ENCODE measurements around the gene TRRAP. TPM values are rescaled to one million over a fixed set of nuclear protein-coding genes. Genes with fewer than 3 reads are reported as not detected.

TRRAP gene
- total and polyA plus RNA-seq, 2 of the 8 experiments (the other 6 are each of a cell fraction or from before 2014, with no cell fraction given), result 21.7 to 48.6 TPM

DNA sequence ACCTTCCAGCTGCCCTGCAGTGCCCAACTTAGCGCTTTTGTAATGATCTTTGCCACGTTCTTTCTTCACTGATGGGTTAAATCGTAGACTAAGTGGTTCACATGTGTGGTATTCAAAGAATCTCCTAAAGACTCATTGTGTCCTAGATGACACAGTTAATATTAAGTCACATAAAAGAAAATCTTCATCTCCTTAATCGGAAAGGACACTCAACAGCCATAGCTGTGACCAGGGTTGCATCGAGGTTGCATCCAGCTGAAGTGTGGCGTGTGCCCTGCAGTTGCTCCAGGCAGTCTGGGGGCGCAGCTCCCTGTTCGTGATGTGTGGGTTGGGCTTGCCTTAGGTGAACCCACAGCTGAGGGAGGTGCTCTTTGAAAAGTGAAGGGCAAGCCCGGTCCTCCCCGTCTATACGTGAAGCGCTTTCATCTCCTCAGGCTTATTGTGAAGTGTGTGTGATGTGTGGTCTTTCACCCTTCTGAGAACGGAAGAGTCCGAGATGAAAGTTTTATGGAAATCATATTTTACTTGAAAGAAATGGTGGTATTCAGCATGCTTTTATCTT lies 122.7 kb downstream of the TRRAP start:
- Histone ChIP-seq H2AK5ac (ENCODE audit: low read depth, low read length) (no peak overlapping the region), H2BK5ac (ENCODE audit: low read depth, low read length) (no peak overlapping the region), H3K56ac (replicated peaks; ENCODE audit: insufficient read length, low read depth, low read length) (no peak overlapping the region), H2AFZ (ENCODE audit: low read length) (no peak overlapping the region), H3K9ac (replicated peaks in 1 of 4; ENCODE audit: extremely low read depth in 1 of 4, low read depth in 3 of 4, low read length in 3 of 4) (no peak overlapping the region), H3K23ac (ENCODE audit: insufficient read length) (no peak overlapping the region), H3K4me1 (replicated peaks in 1 of 4; ENCODE audit: control insufficient read depth in 3 of 4, insufficient read depth in 4 of 4, low read length in 3 of 4) (no peaks in the 10 kb centered on the region), H3K79me2 (ENCODE audit: control insufficient read depth in 1 of 2, insufficient read depth in 2 of 2, low read length in 2 of 2) (no peaks in the 10 kb centered on the region), H2BK12ac (ENCODE audit: low read depth, low read length) (no peak overlapping the region), H4K8ac (ENCODE audit: extremely low read depth, insufficient read depth, low read length) (no peak overlapping the region), H4K91ac (replicated peaks; ENCODE audit: insufficient read length, low read length) (no peak overlapping the region), H3K9me3 (ENCODE audit: insufficient read depth in 2 of 2, low read depth in 1 of 2, low read length in 1 of 2) (no peaks in the 10 kb centered on the region), H3K27ac (ENCODE audit: low read depth, low read length) (no peak overlapping the region), H4K20me1 (replicated peaks in 1 of 2; ENCODE audit: control insufficient read depth in 1 of 2, insufficient read depth in 2 of 2, low read length in 2 of 2) (peaks cover 0 to 2% of the 10 kb centered on the region in 2 experiments), H3K4ac (replicated peaks; ENCODE audit: insufficient read length, low read depth, low read length) (no peak overlapping the region), H2BK20ac (ENCODE audit: low read length) (no peak overlapping the region), H3K4me2 (ENCODE audit: insufficient read depth in 1 of 2, low read depth in 2 of 2, low read length in 2 of 2) (no peak overlapping the region), H3K18ac (ENCODE audit: extremely low read depth, low read length) (no peak overlapping the region), H3K36me3 (ENCODE audit: control insufficient read depth in 2 of 4, insufficient read depth in 4 of 4, low read length in 3 of 4) (peaks cover 11 to 44% (median 33%) of the 10 kb centered on the region in 4 experiments; a peak in 5 of 8 replicates), H3K4me3 (ENCODE audit: extremely low read depth in 1 of 4, insufficient read depth in 2 of 4, low read depth in 3 of 4, low read length in 4 of 4) (no peak overlapping the region), H3K14ac (ENCODE audit: insufficient read length) (no peak overlapping the region), H4K5ac (ENCODE audit: insufficient read length, low read depth, low read length) (no peak overlapping the region), H2BK15ac (ENCODE audit: low read length) (no peak overlapping the region), H3K27me3 (replicated peaks in 1 of 4; ENCODE audit: control insufficient read depth in 3 of 4, extremely low read depth in 1 of 4, insufficient read depth in 3 of 4, low read length in 3 of 4) (no peaks in the 10 kb centered on the region), H3K23me2 (ENCODE audit: low read depth, low read length) (no peaks in the 10 kb centered on the region; the same call in 1 of the 2 replicates), H2BK120ac (replicated peaks; ENCODE audit: low read depth, low read length) (no peak overlapping the region), H3K79me1 (ENCODE audit: low read depth, low read length) (no peaks in the 10 kb centered on the region)
- ChIA-PET CTCF (ENCODE audit: partially characterized antibody) (interaction anchor here (0.6 to 1.8 kb wide), 7 partner anchors 7 to 364 kb away, joined by 3 to 6 read pairs (median 3); no protein-coding TSS in a partner anchor), POLR2A (ENCODE audit: partially characterized antibody) (interaction anchor here (1.1 kb wide), 1 partner anchor 10 kb away, joined by 4 read pairs; no protein-coding TSS in a partner anchor)
- DNase-seq (ENCODE audit: low read depth in 1 of 2, low spot score in 2 of 2) (no peak), FAIRE-seq (no peak)
- TF ChIP-seq, protein P1, sequence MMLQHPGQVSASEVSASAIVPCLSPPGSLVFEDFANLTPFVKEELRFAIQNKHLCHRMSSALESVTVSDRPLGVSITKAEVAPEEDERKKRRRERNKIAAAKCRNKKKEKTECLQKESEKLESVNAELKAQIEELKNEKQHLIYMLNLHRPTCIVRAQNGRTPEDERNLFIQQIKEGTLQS (IDR thresholded peaks at IDR 0.05; ENCODE audit: insufficient read depth, low read depth, low read length), result no peak
- no peak for TF ChIP-seq NANOG (IDR thresholded peaks at IDR 0.05; ENCODE audit: insufficient read depth, low read depth, low read length, poor library complexity, severe bottlenecking)
- TF ChIP-seq TAF7 (optimal IDR thresholded peaks at IDR 0.05; ENCODE audit: borderline replicate concordance, low read depth, low read length), result no peak
- TF ChIP-seq BRCA1 (IDR thresholded peaks at IDR 0.05; ENCODE audit: low read depth, low read length), result no peak
- no peak for TF ChIP-seq SRF (IDR thresholded peaks at IDR 0.05; ENCODE audit: low read depth, low read length)
- no peak for TF ChIP-seq SUZ12 (IDR thresholded peaks at IDR 0.05; ENCODE audit: low read length)
- TF ChIP-seq, protein P2, sequence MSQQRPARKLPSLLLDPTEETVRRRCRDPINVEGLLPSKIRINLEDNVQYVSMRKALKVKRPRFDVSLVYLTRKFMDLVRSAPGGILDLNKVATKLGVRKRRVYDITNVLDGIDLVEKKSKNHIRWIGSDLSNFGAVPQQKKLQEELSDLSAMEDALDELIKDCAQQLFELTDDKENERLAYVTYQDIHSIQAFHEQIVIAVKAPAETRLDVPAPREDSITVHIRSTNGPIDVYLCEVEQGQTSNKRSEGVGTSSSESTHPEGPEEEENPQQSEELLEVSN (IDR thresholded peaks at IDR 0.05), result no peak
- TF ChIP-seq HDAC2 (IDR thresholded peaks at IDR 0.05; ENCODE audit: borderline replicate concordance in 1 of 2, low read depth in 2 of 2, low read length in 2 of 2), result no peak
- no peak for TF ChIP-seq SAP30 (IDR thresholded peaks at IDR 0.05; ENCODE audit: insufficient read depth, insufficient replicate concordance, low read length)
- WGBS, 2 experiments (ENCODE audit: extremely low coverage in 1 of 2, insufficient coverage in 1 of 2, insufficient read length in 1 of 2, insufficient replicate concordance in 2 of 2, low coverage in 1 of 2, low lambda C conversion rate in 2 of 2, missing lambda C conversion rate in 1 of 2), result 94% methylated on average over 14 of the region's 14 CpGs; no CpG with 5 or more reads in 1 of the 2 experiments

All from H1 (cell line).